NCI-H2171 (cell line): ENCODE results near the gene USB1.
A peak's percentile ranks its signal among the peaks of the same experiment; 100 is the strongest.
"Not testable (repeated sequence)": the region's sequence is repeated elsewhere in the genome, so short reads cannot be mapped to it uniquely, and the experiment has no call there.

Source experiments
- DNase-seq: peaks from one replicate; lab custom pipeline; 2025; lab: John Stamatoyannopoulos, UW

USB1 gene

GRCh38 chr16:57995721-57996405, 5.3 kb upstream of the USB1 start:
- no peak for DNase-seq

DNA sequence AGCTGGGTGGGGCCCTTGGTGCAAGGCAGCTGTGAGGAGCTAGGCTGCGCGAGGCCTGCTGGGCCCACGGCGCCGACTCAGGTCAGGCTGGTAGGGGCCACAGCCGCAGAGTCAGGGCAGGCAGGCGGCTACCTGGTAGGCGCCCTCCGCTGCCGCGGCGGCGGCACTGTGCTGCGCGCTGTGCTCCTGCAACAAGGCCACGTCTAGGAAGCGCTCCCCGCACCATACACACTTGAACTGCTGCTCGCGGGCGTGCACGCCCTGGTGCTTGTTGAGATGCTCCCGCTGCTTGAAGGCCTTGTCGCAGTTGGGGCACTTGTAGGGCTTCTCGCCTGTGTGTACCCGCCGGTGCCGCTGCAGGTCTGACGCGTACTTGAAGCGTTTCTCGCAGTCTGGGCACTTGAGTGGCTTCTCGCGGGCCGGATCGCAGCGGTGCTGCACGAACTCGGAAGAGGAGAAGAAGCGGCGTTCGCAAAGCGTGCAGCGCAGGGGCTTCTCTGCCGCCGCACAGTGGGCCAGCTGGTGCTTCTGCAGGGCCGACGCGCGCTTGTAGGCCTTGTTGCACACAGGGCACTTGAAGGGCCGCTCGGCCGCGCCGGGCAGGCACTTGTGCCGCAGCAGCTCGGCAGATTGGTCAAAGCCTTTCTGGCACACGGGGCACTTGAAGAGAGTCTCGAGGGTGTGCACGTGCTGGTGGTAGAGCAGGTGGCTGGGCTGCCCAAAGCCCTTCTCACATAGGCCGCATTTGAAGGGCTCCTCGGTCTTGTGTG, 4.6 kb upstream of the USB1 start:
- DNase-seq: no peak

DNA sequence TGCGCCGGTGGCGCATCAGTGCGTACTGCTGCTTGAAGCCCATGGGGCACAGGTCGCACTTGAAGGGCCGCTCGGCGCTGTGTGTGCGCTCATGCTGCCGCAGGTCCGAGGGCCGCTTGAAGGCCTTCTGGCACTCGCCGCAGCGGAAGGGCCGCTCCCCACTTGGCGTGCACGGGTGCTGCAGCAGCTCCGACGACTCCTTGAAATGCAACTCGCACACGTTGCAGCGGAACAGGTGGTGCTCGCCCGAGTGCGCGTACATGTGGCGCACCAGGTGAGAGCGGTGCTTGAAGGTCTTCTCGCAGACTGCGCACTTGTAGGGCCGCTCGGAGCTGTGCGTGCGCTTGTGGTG, 4.1 kb upstream of the USB1 start:
- DNase-seq: no peak

DNA sequence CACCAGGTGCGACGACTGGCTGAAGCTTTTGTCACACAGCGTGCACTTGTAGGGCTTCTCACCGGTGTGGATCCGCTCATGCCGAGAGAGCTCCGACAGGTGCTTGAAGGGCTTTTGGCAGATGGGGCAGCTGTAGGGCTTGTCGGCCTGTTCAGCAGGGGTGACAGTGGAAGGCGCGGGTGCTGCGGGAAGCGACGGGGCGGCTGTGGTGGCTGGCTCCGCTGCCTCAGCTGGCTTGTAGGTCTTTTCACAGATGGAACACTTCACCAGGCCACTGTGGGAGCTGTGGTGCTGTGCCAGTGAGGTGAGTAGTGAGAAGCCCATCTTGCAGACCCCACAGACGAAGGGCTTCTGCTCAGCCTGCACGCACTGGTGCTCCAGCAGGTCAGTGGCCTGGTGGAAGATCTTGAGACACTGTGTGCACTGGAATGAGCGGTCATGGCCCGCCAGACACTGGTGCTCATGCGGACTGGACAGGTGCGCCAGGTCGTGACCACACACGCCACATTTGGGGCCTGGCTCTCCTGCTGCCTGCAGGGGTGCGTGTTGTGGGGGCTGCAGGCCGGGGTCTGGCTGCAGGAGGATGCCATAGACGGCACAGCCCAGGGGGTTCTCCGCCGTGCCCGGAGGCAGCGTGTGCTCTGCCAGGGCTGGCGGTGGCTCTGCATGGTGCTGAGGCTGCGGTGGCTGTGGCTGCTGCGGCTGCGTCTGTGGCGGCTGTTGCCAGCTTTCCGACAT, 3.5 kb upstream of the USB1 start:
- DNase-seq: no peak

- DNase-seq: no peak
Observed at GRCh38 chr16:57998486-57998885, 2.7 kb upstream of the USB1 start.

DNA sequence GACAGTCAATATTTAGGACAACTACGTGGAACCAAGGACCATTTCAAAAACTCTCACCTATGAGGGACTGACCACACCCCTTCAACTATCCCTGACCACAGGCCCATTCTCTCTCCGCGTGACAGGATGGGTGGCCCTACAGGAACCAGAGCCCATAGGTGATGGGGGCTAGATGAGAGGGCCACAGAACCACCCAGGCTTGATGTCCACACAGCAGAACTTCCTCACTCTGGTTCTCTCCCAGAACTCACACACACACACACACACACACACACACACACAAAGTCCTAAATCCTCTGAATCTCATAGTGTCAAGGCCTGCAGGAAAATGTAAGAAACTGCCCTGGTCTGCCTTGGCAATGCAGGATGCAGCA, 2.2 kb upstream of the USB1 start:
- DNase-seq: no peak

DNA sequence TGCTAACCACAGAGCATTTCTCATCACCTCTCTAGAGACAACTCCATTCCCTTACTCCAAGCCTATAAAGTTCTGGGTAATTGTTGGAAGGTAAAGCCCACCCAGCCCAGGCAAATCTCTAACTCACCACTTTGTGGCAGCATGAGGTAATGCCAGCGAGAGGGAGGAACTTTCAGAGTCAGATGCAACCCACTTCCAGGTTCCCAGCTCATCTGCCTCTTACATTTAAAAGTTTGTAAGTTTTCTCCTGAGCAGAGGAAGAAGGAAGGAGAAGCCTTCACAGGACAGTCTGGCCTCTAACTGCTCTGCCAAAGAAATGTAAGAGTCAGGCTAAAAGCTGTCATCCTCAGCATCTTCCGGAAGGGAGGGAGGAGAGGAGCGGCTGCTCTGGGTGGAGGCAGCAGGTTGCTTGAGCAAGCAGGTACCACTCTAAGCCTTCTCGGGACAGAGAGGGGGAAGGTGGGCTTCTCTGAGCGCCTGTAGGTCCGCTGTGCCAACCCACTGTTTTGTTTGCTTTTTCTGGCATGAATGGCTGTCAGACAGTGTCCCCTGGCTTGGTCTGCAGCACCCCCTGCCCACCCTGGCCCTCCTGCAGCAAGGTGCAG, 1.7 kb upstream of the USB1 start:
- DNase-seq: no peak

- peak; percentile 40 for DNase-seq
Observed at GRCh38 chr16:57999971-58000705, 1.1 kb upstream of the USB1 start, which contains the start of gene ZNF319. ZNF319 (minus strand) TSS chr16:58000672; CDS start chr16:57998265, 2,407 bp downstream.

DNA sequence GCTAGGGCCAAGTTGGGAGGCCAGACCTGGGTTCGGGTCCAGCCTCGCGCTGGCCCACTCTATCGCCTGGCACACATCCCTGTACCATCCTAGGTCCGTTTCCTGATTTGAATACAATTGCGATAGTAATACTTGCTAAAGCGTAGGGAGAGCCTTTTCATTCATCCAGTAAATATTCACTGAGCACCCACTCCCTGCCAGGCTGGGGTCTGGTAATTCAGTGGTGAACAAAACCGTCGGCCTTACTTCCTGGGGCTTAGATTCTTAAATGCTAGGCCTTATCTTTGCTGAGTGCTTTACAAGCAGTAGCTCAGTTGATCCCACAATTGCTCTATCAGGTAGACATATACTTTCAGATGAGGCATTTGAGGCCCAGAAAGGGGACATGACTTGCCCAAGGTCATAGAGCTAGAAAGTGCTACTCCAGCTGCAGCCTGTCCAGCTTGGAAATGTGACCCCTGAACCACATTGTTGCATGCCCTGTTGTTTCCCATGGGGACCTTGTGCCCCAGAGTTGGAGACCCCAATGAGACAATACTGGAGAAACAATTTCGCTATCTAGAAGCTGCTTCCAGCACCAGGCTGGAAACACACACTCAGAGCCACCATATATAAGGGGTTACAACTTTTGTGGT, 691 bp downstream of the USB1 start:
- DNase-seq: no peak

- no peak for DNase-seq
Observed at GRCh38 chr16:58002416-58002800, 1.2 kb downstream of the USB1 start.

DNA sequence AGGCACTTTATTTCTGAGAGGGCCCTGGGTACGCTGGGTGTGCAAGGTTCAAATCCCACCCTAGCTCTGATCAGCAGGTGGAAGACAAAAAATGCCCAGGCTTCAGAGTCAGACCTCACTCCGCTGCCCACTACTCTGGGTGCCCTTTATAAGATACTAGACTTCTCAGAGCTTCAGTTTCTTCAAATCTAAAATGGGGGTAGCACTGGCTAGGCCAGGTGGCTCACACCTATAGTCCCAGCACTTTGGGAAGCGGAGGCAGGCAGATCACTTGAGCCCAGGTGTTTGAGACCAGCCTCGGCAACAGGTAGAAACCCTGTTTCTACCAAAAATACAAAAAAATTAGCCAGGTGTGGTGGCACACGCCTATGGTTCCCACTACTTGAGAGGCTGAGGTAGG, 1.7 kb downstream of the USB1 start:
- no peak for DNase-seq

DNA sequence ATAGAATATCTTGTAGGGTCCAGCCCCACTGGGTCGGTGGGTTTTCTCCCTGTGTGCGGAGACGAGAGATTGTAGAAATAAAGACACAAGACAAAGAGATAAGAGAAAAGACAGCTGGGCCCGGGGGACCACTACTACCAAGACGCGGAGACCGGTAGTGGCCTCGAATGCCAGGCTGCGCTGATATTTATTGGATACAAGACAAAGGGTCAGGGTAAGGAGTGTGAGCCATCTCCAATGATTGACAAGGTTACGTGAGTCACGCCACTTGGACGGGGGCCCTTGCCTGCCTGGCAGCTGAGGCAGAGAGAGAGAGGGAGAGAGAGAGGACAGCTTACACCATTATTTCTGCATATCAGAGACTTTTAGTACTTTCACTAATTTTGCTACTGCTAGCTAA, 3.5 kb downstream of the USB1 start:
- not testable (repeated sequence) for DNase-seq

- DNase-seq: no peak
Observed at GRCh38 chr16:58009856-58010416, 8.7 kb downstream of the USB1 start.

- no peak for DNase-seq
Observed at GRCh38 chr16:58010886-58011285, 9.7 kb downstream of the USB1 start.

GRCh38 chr16:58011652-58012051, 10.4 kb downstream of the USB1 start:
- no peak for DNase-seq

DNA sequence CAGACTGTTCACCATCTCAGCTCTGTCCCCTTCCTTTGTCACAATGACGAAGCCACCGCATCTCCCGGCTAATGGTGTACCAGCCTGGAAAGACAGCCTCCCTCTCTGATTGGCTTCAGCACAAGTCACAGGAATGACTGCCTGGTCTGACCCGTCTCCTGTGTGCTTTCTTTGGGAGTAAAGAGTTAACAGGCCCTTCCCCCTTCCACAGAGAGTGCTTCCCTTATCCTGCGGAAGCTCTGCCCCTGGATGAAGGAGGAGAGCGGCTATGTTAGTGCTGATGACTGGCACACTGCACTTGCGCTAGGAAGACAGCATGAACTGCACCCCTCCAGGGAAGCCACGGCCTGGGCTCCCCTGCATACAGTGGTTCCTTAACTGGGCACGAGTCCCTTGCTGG, 11.3 kb downstream of the USB1 start:
- no peak for DNase-seq

- DNase-seq: no peak
Observed at GRCh38 chr16:58013201-58013956, 12.2 kb downstream of the USB1 start.

DNA sequence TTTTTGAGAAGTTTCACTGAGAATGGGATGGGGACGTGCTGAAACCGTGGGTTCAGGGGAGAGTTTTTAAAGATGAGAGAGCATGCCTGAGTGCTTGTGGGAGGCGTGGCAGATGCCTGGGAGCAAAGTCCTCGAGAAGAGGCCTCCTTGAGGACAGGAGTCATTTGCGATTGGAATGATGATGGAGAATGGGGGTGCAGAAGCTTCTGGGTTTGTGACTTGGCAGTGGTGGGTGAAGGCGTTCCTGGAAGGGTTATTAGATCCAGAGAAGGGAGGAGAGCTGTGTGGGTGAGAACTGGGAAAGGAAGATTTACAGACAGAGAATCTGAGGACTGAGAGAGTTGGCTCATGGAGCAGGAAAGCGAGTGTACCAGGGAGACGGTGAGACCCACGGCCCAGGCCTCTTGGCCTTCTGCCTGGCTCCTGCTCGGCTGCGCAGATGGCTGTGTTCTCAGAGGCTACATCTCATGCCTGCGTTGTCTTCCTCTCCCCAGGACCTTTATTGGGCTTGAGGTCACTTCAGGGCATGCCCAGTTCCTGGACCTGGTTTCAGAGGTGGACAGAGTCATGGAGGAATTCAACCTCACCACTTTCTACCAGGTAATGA, 15.7 kb downstream of the USB1 start:
- DNase-seq: no peak

DNA sequence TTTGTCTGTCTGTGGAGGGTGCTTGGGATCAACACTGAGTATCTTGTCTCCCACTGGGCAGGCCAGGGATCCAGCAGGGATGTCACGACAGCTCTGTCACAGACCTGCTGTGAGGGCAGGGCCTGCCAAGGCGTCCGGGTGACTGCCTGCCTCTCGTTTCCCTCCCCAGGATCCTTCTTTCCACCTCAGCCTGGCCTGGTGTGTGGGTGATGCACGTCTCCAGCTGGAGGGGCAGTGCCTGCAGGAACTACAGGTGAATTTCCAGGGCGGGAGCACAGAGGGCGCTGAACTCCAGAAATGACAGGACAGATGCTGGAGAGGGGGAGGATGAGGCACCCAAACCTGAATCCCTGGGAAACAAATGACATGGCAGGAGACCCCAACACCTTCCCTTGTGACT, 17.6 kb downstream of the USB1 start:
- DNase-seq: no peak
